NCI-H1417 treated with DMSO at 0.1 percent for 48 hours (cell line): ENCODE data around the gene GLS2.
"Not testable (repeated sequence)": the region's sequence is repeated elsewhere in the genome, so short reads cannot be mapped to it uniquely, and the experiment has no call there.

Experiments
- DNase-seq: peaks from one replicate; lab custom pipeline; 2025; lab: John Stamatoyannopoulos, UW

Gene GLS2

DNA sequence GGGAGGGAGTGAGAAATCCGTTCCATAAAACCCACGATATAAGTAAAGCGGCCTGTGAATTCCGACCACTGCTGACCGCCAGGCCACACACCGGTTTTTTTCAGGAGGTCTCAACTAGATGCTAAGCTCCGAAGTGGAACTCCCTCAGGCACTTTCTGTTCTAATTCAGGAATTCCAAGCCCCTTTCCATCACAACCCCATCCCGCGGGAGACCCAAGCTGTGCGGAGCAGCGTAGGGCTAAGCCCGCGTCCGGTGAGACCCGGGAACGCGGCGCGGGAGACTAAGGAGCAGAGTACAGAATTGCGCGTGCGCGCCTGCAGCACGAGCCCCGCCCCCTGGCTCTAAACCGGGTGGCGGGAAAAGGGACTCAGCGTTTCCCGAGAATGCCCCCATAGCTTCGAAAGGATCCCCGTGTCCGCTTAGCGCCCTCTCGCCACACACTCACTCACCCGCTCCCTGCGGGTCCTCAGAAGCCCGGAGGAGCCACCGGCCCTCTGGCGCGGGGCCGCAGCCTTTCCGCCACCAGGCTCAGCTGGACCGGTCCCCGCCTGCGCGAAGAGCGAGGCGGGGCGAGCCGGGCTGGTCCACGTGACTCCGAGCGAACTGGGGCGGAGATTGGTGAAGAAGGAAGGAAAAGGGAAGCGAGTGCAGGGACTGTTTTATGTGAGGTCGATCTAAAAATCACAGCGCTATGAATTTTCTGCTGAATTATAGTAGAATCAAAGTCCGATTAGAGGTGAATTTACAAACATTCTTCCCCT is 38.9 kb downstream of the GLS2 start, which contains the start of gene TIMELESS:
Gene TIMELESS (minus strand): TSS at position 567 of the 762 bp plus-strand sequence. CDS start 15,256 bp downstream, outside the sequence.
- DNase-seq: peak; percentile 91

DNA sequence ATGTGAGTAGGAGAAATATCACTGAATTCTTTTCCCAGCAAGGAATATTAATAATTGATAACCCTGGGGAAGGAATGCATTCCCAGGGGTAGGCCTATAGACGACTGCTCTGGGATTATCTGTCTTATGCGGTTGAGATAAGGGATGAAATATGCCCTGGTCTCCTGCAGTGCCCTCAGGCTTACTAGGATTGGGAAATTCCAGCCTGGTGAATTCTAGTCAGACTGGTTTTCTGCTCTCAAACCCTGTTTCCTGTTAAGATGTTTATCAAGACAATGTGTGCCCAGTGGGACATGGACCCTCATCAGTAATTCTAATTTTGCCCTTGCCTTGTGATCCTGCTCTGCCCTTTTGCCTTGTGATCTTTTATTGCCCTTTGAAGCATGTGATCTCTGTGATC is 44.8 kb downstream of the GLS2 start:
- DNase-seq: not testable (repeated sequence)

DNA sequence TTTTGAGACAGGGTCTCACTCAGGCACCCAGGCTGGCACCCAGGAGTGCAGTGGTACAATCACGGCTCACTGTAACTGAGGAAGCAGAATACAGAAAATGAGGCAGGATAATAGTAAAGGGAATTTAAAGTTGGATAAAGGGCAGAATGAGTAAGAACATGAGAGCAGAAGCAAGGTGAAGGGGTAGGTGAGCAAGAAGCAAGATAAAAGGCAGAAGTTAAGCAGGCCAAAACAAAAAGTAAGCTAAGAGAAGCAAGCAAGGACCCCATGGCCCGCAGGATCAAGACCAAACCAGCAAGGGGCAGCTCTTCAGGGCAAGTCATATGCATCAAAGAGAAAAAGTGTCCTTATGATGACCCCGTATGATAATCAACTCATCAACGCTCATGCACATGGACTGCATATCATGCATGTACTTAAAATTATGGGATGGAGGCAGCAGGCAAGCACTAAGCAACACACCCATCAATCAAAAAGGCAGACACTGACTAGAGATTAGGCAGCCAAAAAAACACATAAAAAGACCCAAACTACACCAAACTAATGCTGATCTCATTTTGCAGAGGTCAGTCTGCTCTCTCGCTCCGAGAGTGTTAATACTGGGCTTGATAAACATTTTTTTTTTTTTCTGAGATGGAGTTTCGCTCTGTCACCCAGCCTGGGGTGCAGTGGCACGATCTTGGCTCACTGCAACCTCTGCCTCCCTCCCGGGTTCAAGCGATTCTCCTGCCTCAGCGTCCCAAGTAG is 50.4 kb downstream of the GLS2 start:
- DNase-seq: no peak

DNA sequence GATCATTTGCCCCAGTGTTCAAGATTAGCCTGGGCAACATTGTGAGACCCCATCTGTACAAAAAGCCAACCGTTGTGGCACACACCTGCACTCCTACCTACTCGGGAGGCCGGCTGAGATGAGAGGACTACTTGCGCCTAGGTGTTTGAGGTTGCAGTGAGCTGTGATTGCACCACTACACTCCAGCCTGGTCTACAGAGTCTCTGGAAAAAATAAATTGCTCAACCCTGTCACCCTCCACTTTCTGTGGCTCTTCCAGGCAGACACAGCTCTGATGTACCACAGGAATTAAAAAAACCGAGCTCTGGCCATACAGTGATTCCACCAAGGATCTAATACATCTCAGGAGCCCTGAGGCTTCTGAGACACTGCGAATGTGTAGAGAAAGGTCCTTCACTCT is 53.1 kb downstream of the GLS2 start:
- no peak for DNase-seq

DNA sequence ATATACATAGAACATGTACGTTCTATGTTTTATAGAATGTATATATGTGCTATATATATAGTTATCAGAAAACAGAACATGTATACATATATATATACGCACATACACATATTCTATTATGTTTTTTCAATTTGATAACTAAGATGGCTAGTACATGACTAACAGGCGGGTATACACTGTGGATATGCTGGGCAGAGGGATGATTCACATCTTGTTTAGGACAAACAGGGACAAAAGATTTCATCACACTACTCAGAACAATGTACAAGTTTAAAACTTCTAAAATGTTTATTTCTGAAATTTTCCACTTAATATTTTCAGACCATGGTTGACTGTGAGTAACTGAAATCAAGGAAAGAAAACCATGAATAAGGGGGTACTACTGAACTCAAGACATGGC is 56.1 kb downstream of the GLS2 start:
- DNase-seq: no peak

DNA sequence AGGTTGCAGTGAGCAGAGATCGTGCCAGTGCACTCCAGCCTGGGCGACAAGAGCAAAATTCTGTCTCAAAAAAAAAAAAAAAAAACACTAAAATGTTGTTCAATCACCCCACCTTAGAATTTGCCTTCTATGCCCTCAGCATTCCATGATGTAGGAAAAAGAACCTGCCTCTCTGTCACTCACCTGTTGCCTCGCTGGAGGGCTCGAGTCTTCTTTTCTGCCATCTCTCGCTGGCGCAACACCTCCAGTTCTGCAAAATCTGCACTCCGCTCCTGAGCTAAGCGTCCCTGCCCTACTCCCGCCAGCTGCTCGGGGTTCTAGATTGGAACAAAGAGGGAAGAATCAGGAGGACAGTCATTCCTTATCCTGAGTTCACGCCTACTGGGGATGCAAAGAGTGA is 56.7 kb downstream of the GLS2 start:
- DNase-seq: no peak

DNA sequence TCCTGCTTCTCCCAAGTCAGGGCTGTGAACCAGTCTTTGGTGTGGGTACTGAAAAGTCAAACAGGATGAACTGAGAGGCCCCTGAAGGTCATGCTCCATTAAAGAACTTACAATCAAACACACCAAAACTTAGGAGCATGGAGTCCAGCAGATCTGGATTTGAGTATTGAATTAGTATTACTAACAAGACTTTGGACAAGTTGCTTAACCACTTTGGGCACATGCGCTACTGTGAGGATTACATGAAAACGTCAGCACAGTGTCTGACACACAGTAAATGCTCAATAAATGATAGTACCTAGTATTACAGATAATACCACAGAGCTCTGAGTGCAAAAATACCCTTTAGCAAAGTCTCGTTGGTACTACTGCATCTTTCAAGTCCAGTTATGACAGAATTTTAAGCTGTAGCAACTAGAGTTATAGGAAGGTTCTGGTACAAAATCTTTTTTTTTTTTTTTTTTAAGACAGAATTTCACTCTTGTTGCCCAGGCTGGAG is 62.0 kb downstream of the GLS2 start:
- DNase-seq: no peak

DNA sequence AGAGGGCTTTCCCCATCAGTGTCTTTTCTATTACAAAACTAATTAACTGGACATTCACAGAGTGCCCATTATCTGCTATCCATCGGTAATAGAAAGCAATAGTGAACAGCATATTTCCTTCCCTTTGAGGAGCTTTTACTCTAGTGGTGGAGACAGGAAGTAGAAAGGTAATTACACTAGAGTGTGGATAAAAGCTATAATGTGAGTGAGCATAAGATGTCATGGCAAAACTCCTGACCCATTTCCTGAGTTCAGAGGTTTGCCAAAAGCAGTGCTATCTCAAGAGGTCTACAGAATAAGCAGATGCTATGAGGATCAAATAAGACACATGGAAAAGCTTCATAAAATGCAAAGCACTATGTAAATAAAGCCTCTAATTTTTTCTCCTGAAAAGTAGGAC is 62.8 kb downstream of the GLS2 start:
- no peak for DNase-seq
